GM12873 (cell line): Measurements from ENCODE around the gene PAPOLA.

Experiments
- CTCF ChIP-seq: IDR thresholded peaks from 2 replicates; pipeline ENCODE4 v1.5.1; 2012; ENCODE audit warnings: low read depth, mild to moderate bottlenecking, moderate library complexity, low read length, control low read depth; ENCODE audit not compliant: insufficient read depth; ENCODE audit errors: missing control alignments

PAPOLA gene

GRCh38 chr14:96489327-96489726 is 12.9 kb upstream of the PAPOLA start:
- no peak for TF ChIP-seq CTCF

GRCh38 chr14:96493178-96493577 is 9.0 kb upstream of the PAPOLA start:
- no peak for TF ChIP-seq CTCF

- TF ChIP-seq CTCF, result no peak
Measured at GRCh38 chr14:96494331-96494730, 7.9 kb upstream of the PAPOLA start.

- TF ChIP-seq CTCF, result no peak
Measured at GRCh38 chr14:96497087-96497486, 5.1 kb upstream of the PAPOLA start.

- TF ChIP-seq CTCF, result no peak
Measured at GRCh38 chr14:96497586-96497985, 4.6 kb upstream of the PAPOLA start.

- TF ChIP-seq CTCF, result no peak
Measured at GRCh38 chr14:96501217-96501739, 904 bp upstream of the PAPOLA start.

GRCh38 chr14:96502621-96503305 is 581 bp downstream of the PAPOLA start:
- no peak for TF ChIP-seq CTCF

GRCh38 chr14:96503306-96503679 is 1.1 kb downstream of the PAPOLA start:
- no peak for TF ChIP-seq CTCF
